ENCODE measurements around the gene GPC3. TPM values are rescaled to one million over a fixed set of nuclear protein-coding genes. Genes with fewer than 3 reads are reported as not detected.
A peak's percentile ranks its signal among the peaks of the same experiment; 100 is the strongest.

Gene GPC3
- total and polyA plus RNA-seq, 8 donors, result 0.46 to 137 (median 4.4) TPM

- WGBS, 5 donors, result 31 to 59% (median 45%) methylated on average over 4 of the region's 4 CpGs
- Histone ChIP-seq H3K4me1 (no peaks in the 10 kb centered on the region), H3K4me3 (no peak overlapping the region), H3K9me3 (no peaks in the 10 kb centered on the region), H3K27ac (no peak overlapping the region), H3K27me3 (peaks cover 0 to 6% (median 0%) of the 10 kb centered on the region in 3 donors), H3K36me3 (no peaks in the 10 kb centered on the region)
- intact Hi-C loops (cut with DNase I; ENCODE audit: low total_unique reads), result no loop called here
- DNase-seq, result no peak
- TF ChIP-seq CTCF (IDR thresholded peaks at IDR 0.05) (no peak), POLR2AphosphoS5 (IDR thresholded peaks at IDR 0.05) (no peak), POLR2A (IDR thresholded peaks at IDR 0.05) (no peak), EP300 (IDR thresholded peaks at IDR 0.05) (no peak)
These were observed 17.7 kb upstream of the GPC3 start for GRCh38 chrX:134002921-134003615.

- intact Hi-C loops (cut with DNase I; ENCODE audit: low total_unique reads), result no loop called here
- no peaks in the 10 kb centered on the region for H3K4me1 ChIP-seq
- TF ChIP-seq EP300 (IDR thresholded peaks at IDR 0.05), result no peak
- no peak for TF ChIP-seq POLR2A (IDR thresholded peaks at IDR 0.05)
- no peak for TF ChIP-seq POLR2AphosphoS5 (IDR thresholded peaks at IDR 0.05)
- TF ChIP-seq CTCF (IDR thresholded peaks at IDR 0.05), result no peak
- peaks cover 0 to 6% (median 0%) of the 10 kb centered on the region in 3 donors for H3K27me3 ChIP-seq
- DNase-seq, result no peak
- H3K4me3 ChIP-seq, result no peak overlapping the region
- H3K9me3 ChIP-seq, result no peaks in the 10 kb centered on the region
- 39 to 60% (median 46%) methylated on average over 14 of the region's 14 CpGs for WGBS, 5 donors
- no peak overlapping the region for H3K27ac ChIP-seq
- H3K36me3 ChIP-seq, result no peaks in the 10 kb centered on the region
These were observed 15.2 kb upstream of the GPC3 start for GRCh38 chrX:134000260-134001245.

GRCh38 chrX:133999031-133999705 lies 13.8 kb upstream of the GPC3 start:
- intact Hi-C loops (cut with DNase I; ENCODE audit: low total_unique reads), result no loop called here
- TF ChIP-seq POLR2A (IDR thresholded peaks at IDR 0.05), result no peak
- TF ChIP-seq POLR2AphosphoS5 (IDR thresholded peaks at IDR 0.05), result no peak
- no peak for TF ChIP-seq EP300 (IDR thresholded peaks at IDR 0.05)
- TF ChIP-seq CTCF (IDR thresholded peaks at IDR 0.05), result no peak
- peak in 1 of 2 donors; percentile 57 for DNase-seq
- no peaks in the 10 kb centered on the region for H3K9me3 ChIP-seq
- 62 to 82% (median 70%) methylated on average over 12 of the region's 12 CpGs for WGBS, 5 donors
- H3K36me3 ChIP-seq, result no peaks in the 10 kb centered on the region
- peak overlapping the region in 1 of 5 donors; percentile 34 for H3K27ac ChIP-seq
- no peak overlapping the region for H3K4me3 ChIP-seq
- H3K27me3 ChIP-seq, result peaks cover 0 to under 1% (median 0%) of the 10 kb centered on the region in 3 donors
- no peaks in the 10 kb centered on the region for H3K4me1 ChIP-seq

- intact Hi-C loops (cut with DNase I; ENCODE audit: low total_unique reads), result no loop called here
These were observed 10.4 kb upstream of the GPC3 start for GRCh38 chrX:133995759-133996158.

More at GRCh38 chrX:133995759-133996158, 10.4 kb upstream of the GPC3 start:
- H3K4me3 ChIP-seq, result no peak overlapping the region
- no peak for DNase-seq
- no peaks in the 10 kb centered on the region for H3K9me3 ChIP-seq
- H3K27ac ChIP-seq, result no peak overlapping the region
- TF ChIP-seq CTCF (IDR thresholded peaks at IDR 0.05) (no peak), POLR2A (IDR thresholded peaks at IDR 0.05) (no peak), EP300 (IDR thresholded peaks at IDR 0.05) (no peak), POLR2AphosphoS5 (IDR thresholded peaks at IDR 0.05) (no peak)
- H3K27me3 ChIP-seq, result no peaks in the 10 kb centered on the region
- no peaks in the 10 kb centered on the region for H3K36me3 ChIP-seq
- no peaks in the 10 kb centered on the region for H3K4me1 ChIP-seq

Measured in stomach (tissue), 9 donors.